ENCODE data around the gene PAK2. TPM values are rescaled to one million over a fixed set of nuclear protein-coding genes. Genes with fewer than 3 reads are reported as not detected.

PAK2 gene
- total RNA-seq, 1 donor from 2014 or later = 56.8 TPM

DNA sequence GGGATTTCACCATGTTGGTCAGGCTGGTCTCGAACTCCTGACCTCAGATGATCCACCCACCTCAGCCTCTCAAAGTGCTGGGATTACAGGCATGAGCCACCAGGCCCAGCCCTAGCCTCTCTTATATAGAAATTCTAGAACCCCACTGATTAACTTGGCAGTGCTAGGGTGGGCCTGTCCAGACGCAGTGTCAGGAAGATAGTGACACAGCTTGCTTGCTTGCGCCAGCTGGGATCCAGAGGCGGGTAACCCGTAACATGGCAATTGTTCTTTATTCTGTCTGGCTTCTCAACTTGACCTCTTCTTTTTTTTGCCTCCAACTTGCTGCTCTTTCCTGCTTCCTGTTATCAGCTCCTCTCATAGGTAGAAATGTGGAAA is 43.8 kb upstream of the PAK2 start:
- peaks cover 4% of the 10 kb centered on the region for H3K27me3 Mint-ChIP-seq

DNA sequence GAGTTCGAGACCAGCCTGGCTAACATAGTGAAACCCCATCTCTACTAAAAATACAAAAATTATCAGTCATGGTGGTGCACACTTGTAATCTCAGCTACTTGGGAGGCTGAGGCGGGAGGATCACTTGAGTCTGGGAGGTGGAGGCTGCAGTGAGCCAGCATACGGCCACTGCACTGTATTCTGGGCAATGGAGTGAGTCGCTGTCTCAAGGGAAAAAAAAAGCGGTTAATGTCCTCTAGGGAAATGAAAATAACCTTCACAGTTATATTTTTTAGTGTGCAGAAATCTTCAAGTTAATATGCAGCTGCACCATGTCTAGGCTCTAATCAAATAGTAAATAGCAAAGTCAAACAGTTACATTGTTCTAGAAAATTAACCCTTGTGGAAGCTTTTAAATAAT is 42.4 kb upstream of the PAK2 start:
- DNase-seq (ENCODE audit: extremely low spot score, unreplicated experiment) = no peak
- Mint-ChIP-seq H3K27me3 (no peaks in the 10 kb centered on the region), H3K36me3 (no peaks in the 10 kb centered on the region), H3K27ac (no peak overlapping the region), H3K4me3 (no peak overlapping the region), H3K9me3 (no peaks in the 10 kb centered on the region), H3K4me1 (ENCODE audit: unreplicated experiment) (no peaks in the 10 kb centered on the region)
- TF ChIP-seq, protein P1, sequence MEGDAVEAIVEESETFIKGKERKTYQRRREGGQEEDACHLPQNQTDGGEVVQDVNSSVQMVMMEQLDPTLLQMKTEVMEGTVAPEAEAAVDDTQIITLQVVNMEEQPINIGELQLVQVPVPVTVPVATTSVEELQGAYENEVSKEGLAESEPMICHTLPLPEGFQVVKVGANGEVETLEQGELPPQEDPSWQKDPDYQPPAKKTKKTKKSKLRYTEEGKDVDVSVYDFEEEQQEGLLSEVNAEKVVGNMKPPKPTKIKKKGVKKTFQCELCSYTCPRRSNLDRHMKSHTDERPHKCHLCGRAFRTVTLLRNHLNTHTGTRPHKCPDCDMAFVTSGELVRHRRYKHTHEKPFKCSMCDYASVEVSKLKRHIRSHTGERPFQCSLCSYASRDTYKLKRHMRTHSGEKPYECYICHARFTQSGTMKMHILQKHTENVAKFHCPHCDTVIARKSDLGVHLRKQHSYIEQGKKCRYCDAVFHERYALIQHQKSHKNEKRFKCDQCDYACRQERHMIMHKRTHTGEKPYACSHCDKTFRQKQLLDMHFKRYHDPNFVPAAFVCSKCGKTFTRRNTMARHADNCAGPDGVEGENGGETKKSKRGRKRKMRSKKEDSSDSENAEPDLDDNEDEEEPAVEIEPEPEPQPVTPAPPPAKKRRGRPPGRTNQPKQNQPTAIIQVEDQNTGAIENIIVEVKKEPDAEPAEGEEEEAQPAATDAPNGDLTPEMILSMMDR (conservative IDR thresholded peaks at IDR 0.05) = no peak

More for the DNA sequence above, 43.8 kb upstream of the PAK2 start:
- H3K27ac Mint-ChIP-seq = no peak overlapping the region
- H3K36me3 Mint-ChIP-seq = no peaks in the 10 kb centered on the region
- DNase-seq (ENCODE audit: extremely low spot score, unreplicated experiment) = no peak
- H3K4me3 Mint-ChIP-seq = no peak overlapping the region
- H3K4me1 Mint-ChIP-seq (ENCODE audit: unreplicated experiment) = no peaks in the 10 kb centered on the region
- H3K9me3 Mint-ChIP-seq = no peaks in the 10 kb centered on the region
- TF ChIP-seq, protein P1 (conservative IDR thresholded peaks at IDR 0.05) = no peak

DNA sequence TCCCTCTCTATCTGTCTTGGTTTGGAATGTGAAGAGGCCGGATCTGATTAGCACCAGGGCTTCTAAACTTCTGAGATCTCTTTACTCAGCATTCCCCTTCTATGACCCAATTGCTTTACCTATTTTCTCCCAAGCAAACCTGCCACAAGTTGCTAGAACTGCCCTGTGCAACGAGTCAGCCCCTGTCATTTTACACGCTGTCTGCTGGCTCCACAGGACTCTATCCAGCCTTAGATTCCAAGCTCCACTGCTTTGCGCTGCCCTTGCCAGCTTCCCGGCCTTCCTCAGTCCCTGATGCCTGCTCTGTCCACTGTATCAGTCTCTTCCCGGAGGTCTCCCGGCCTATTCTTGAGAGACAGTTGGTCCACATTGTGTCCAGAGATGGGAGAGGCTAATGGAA is 39.9 kb upstream of the PAK2 start:
- H3K4me3 Mint-ChIP-seq = no peak overlapping the region
- no peaks in the 10 kb centered on the region for H3K27me3 Mint-ChIP-seq
- H3K9me3 Mint-ChIP-seq = no peaks in the 10 kb centered on the region
- no peaks in the 10 kb centered on the region for H3K36me3 Mint-ChIP-seq
- no peak for DNase-seq (ENCODE audit: extremely low spot score, unreplicated experiment)
- H3K4me1 Mint-ChIP-seq (ENCODE audit: unreplicated experiment) = no peaks in the 10 kb centered on the region
- TF ChIP-seq, protein P1 (conservative IDR thresholded peaks at IDR 0.05) = no peak
- H3K27ac Mint-ChIP-seq = no peak overlapping the region

DNA sequence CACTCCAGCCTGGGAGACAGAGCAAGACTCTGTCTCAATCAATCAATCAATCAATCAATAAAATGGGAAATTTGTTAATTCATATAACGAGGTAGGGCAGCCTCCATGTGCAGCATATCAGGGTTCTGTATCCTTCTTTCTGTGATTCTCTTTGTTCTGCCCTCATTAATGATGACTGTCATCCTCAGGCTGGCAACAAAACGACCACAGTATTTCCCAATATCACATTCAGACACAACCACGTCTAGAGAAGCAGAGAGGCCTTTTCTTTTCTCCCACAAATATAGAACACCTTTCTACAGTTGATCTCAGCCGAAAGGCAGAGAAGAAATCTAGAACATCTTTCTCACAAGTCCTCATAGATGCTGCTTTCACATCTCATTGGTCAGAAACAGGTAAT is 38.9 kb upstream of the PAK2 start:
- H3K36me3 Mint-ChIP-seq = no peaks in the 10 kb centered on the region
- H3K4me3 Mint-ChIP-seq = no peak overlapping the region
- TF ChIP-seq, protein P1 (conservative IDR thresholded peaks at IDR 0.05) = no peak
- H3K27me3 Mint-ChIP-seq = no peaks in the 10 kb centered on the region
- H3K4me1 Mint-ChIP-seq (ENCODE audit: unreplicated experiment) = no peaks in the 10 kb centered on the region
- H3K27ac Mint-ChIP-seq = no peak overlapping the region
- no peaks in the 10 kb centered on the region for H3K9me3 Mint-ChIP-seq
- DNase-seq (ENCODE audit: extremely low spot score, unreplicated experiment) = no peak

DNA sequence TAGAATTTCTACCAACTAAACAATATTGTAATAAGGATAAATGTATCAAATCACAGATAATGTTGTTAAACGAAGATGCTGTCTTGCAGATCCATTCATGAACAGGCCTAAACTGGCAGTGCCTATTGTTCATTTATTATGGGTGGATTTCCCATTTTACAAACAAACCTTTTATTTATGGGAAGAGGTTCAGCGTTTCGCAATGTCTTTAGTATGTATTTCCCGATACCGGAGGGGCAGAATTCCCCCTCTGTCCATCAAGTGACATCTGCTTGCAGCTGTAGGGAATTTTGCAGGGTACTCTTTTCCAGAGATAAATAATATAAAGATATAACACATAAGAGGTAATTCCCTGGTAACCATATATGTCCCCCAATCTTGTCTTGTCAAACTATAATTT is 33.3 kb upstream of the PAK2 start:
- no peak for DNase-seq (ENCODE audit: extremely low spot score, unreplicated experiment)
- TF ChIP-seq, protein P1 (conservative IDR thresholded peaks at IDR 0.05) = no peak
- Mint-ChIP-seq H3K27ac (no peak overlapping the region), H3K9me3 (no peaks in the 10 kb centered on the region), H3K36me3 (no peaks in the 10 kb centered on the region), H3K4me1 (ENCODE audit: unreplicated experiment) (peaks cover 1% of the 10 kb centered on the region), H3K4me3 (no peak overlapping the region), H3K27me3 (no peaks in the 10 kb centered on the region)

DNA sequence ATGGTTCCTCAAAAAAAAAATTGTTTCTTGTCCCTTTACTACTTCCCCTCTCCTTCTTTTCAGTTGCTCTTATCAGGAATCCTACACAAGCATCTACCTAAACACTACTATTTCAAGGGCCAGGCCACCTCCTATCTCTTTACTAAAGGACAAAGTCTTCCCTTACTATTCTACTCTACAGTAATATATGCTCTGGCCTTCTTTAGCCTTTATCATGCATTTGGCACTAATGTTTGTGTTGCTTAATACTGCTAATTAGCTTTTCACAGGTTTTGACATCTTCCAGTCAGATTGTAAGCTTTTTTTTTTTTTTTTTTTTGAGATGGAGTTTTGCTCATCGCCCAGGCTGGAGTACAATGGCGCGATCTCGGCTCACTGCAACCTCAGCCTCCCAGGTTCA is 32.9 kb upstream of the PAK2 start:
- H3K27ac Mint-ChIP-seq = no peak overlapping the region
- H3K9me3 Mint-ChIP-seq = no peaks in the 10 kb centered on the region
- H3K36me3 Mint-ChIP-seq = no peaks in the 10 kb centered on the region
- no peaks in the 10 kb centered on the region for H3K27me3 Mint-ChIP-seq
- H3K4me1 Mint-ChIP-seq (ENCODE audit: unreplicated experiment) = peaks cover 5% of the 10 kb centered on the region
- no peak overlapping the region for H3K4me3 Mint-ChIP-seq
- TF ChIP-seq, protein P1 (conservative IDR thresholded peaks at IDR 0.05) = no peak
- no peak for DNase-seq (ENCODE audit: extremely low spot score, unreplicated experiment)
